Lower lobe of right lung (tissue), 2 donors: ENCODE results near the gene ZC3H11A. TPM values are rescaled to one million over a fixed set of nuclear protein-coding genes. Genes with fewer than 3 reads are reported as not detected.

Source experiments
- ATAC-seq, 2 donors: fragments of 200-7000 bp; cut with Tn5 transposase; one replicate each; pipeline ENCODE4 v1.9.1; 2020 to 2022; ENCODE audit warnings: mild to moderate bottlenecking in 2 of 2, moderate library complexity in 2 of 2
- DNase-seq: peaks from one replicate; pipeline ENCODE4 v3.0.0-alpha.2; 2020
- H3K27ac ChIP-seq: fragments of 200-600 bp; one replicate; pipeline ENCODE4 v1.8.0; 2022
- H3K27me3 ChIP-seq: fragments of 200-600 bp; one replicate; pipeline ENCODE4 v1.8.0; 2022; ENCODE audit warnings: low read depth
- H3K36me3 ChIP-seq: fragments of 200-600 bp; one replicate; pipeline ENCODE4 v1.8.0; 2022; ENCODE audit warnings: mild to moderate bottlenecking
- H3K4me1 ChIP-seq: fragments of 200-600 bp; one replicate; pipeline ENCODE4 v1.8.0; 2022
- H3K4me3 ChIP-seq: fragments of 200-600 bp; one replicate; pipeline ENCODE4 v1.8.0; 2022; ENCODE audit warnings: mild to moderate bottlenecking
- H3K9me3 ChIP-seq: fragments of 200-600 bp; one replicate; pipeline ENCODE4 v1.8.0; 2022
- intact Hi-C: fragments of 100-400 bp; cut with DNase I; formaldehyde crosslinking; loops from one replicate; pipeline ENCODE4 v1.11.0; 2022
- total RNA-seq: library from RNA; stranded (reverse); fragmentation: NEBNext Ultra II Directional; extraction: Animal tissue kit (Norgen Biotek cat#: 25700); gene quantifications from one replicate; pipeline ENCODE4 v1.2.1, GENCODE V29; 2021
- TF ChIP-seq, protein P1 (sequence below): fragments of 200-600 bp; IDR thresholded peaks from one replicate; pipeline ENCODE4 v1.8.0; 2022; ENCODE audit warnings: antibody characterized with exemption, mild to moderate bottlenecking
- donor health status: DM: no; HTN: yes; CAD: no; lungs with severe emphysema.

ZC3H11A gene
- total RNA-seq, 1 donor from 2014 or later = 74.0 TPM

DNA sequence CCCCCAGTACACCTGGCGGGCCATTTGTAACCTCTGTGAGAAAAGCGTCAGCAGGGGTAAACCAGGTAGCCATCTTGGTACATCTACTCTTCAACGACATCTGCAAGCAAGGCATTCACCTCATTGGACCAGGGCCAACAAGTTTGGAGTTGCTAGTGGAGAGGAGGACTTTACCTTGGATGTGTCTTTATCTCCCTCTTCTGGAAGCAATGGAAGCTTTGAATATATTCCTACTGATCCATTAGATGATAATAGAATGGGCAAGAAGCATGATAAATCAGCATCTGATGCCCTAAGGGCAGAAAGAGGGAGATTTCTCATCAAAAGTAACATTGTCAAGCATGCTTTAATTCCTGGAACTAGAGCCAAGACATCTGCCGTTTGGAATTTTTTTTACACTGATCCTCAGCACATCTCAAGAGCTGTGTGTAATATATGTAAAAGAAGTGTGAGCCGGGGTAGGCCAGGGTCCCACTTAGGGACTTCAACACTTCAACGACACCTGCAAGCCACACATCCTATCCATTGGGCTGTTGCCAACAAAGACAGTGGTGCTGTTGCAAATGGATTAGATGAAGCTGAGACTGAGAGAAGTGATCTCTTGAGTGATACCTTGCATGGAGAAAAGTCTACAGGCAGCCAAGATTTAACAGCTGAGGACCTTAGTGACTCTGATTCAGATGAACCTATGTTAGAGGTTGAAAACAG, 2.7 kb downstream of the ZC3H11A start:
- H3K27me3 ChIP-seq = no peaks in the 10 kb centered on the region
- TF ChIP-seq, protein P1, sequence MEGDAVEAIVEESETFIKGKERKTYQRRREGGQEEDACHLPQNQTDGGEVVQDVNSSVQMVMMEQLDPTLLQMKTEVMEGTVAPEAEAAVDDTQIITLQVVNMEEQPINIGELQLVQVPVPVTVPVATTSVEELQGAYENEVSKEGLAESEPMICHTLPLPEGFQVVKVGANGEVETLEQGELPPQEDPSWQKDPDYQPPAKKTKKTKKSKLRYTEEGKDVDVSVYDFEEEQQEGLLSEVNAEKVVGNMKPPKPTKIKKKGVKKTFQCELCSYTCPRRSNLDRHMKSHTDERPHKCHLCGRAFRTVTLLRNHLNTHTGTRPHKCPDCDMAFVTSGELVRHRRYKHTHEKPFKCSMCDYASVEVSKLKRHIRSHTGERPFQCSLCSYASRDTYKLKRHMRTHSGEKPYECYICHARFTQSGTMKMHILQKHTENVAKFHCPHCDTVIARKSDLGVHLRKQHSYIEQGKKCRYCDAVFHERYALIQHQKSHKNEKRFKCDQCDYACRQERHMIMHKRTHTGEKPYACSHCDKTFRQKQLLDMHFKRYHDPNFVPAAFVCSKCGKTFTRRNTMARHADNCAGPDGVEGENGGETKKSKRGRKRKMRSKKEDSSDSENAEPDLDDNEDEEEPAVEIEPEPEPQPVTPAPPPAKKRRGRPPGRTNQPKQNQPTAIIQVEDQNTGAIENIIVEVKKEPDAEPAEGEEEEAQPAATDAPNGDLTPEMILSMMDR = no peak
- no peak overlapping the region for H3K4me3 ChIP-seq
- no peak for ATAC-seq
- H3K36me3 ChIP-seq = peaks cover 20% of the 10 kb centered on the region
- intact Hi-C loops = no loop called here
- no peak overlapping the region for H3K27ac ChIP-seq
- H3K4me1 ChIP-seq = peaks cover 58% of the 10 kb centered on the region
- no peaks in the 10 kb centered on the region for H3K9me3 ChIP-seq
- DNase-seq = no peak

DNA sequence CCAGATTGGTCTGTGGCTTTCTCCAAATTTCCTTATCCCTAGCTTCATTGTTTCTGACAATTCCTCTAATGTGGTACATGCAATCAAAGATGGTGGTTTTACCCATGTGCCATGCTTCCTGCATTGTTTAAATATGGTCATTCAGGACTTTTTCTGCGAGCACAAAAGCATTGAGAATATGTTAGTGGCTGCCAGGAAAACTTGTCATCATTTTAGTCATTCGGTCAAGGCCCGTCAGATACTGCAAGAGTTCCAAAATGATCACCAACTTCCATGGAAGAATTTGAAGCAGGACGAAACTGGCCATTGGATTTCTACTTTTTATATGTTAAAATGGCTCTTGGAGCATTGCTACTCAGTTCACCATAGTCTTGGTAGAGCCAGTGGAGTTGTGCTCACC, 3.7 kb downstream of the ZC3H11A start:
- peaks cover 31% of the 10 kb centered on the region for H3K36me3 ChIP-seq
- H3K27me3 ChIP-seq = no peaks in the 10 kb centered on the region
- no peak for DNase-seq
- intact Hi-C loops = no loop called here
- H3K4me1 ChIP-seq = peaks cover 62% of the 10 kb centered on the region
- no peak overlapping the region for H3K4me3 ChIP-seq
- no peak for ATAC-seq
- H3K27ac ChIP-seq = no peak overlapping the region
- TF ChIP-seq, protein P1 = no peak
- no peaks in the 10 kb centered on the region for H3K9me3 ChIP-seq

DNA sequence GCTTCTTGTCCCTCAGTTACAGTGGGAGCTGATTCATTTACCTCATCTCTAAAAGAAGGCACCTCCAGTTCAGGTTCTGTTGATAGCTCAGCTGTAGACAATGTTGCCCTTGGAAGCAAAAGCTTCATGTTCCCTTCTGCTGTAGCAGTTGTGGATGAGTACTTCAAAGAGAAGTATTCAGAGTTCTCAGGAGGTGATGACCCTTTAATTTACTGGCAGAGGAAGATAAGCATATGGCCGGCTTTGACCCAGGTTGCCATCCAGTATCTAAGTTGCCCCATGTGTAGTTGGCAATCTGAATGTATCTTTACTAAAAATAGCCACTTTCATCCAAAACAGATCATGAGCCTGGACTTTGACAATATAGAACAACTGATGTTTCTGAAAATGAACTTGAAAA, 4.5 kb downstream of the ZC3H11A start:
- no peak overlapping the region for H3K4me3 ChIP-seq
- peaks cover 62% of the 10 kb centered on the region for H3K4me1 ChIP-seq
- intact Hi-C loops = no loop called here

DNA sequence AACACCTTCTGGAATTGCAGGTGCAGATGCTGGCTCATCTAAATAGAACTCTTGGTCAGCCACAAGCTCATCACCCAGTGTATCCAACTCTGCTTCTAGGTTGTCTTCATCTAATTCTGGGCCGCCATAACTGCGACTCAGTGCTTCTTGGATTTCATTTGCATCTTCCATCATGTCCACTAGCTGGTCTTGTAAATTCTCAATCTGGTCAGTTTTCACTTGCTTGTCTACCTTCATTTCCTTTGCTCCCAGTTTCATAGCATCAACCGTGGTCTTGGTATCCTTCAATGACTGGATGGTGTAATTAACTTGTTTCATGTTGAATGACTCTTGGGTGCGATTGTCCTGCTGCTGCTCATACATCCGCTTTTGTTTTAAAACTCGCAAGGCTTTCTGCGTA, 10.3 kb downstream of the ZC3H11A start:
- no peak for ATAC-seq
- no peak for DNase-seq
- intact Hi-C loops = no loop called here
- Histone ChIP-seq H3K36me3 (peaks cover 70% of the 10 kb centered on the region), H3K27me3 (no peaks in the 10 kb centered on the region), H3K4me1 (peaks cover 19% of the 10 kb centered on the region), H3K27ac (no peak overlapping the region), H3K4me3 (no peak overlapping the region), H3K9me3 (no peaks in the 10 kb centered on the region)
- TF ChIP-seq, protein P1 = no peak

More for the DNA sequence above, 4.5 kb downstream of the ZC3H11A start:
- no peak overlapping the region for H3K27ac ChIP-seq
- TF ChIP-seq, protein P1 = no peak
- H3K9me3 ChIP-seq = no peaks in the 10 kb centered on the region
- H3K36me3 ChIP-seq = peaks cover 39% of the 10 kb centered on the region
- H3K27me3 ChIP-seq = no peaks in the 10 kb centered on the region
- DNase-seq (no peak), ATAC-seq (no peak)

DNA sequence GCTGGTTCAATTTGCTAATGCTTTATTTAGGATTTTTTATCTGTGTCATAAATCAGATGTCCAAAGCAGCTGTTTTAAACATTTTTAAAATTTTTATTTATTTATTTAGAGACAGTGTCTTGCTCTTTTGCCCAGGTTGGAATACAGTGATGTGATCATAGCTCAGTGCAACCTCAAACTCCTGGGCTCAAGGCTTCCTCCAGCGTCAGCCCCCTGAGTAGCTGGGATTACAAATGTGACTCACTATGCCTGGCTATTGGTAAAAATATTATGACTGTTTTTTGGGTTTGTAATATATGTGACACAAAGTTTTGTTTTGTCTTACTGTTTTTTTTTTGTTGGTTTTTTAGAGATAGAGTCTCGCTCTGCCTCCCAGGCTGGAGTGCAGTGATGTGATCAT, 11.8 kb downstream of the ZC3H11A start:
- H3K27me3 ChIP-seq = no peaks in the 10 kb centered on the region
- no peak overlapping the region for H3K4me3 ChIP-seq
- TF ChIP-seq, protein P1 = no peak
- H3K9me3 ChIP-seq = no peaks in the 10 kb centered on the region
- peaks cover 73% of the 10 kb centered on the region for H3K36me3 ChIP-seq
- no peak overlapping the region for H3K27ac ChIP-seq
- ATAC-seq = no peak
- intact Hi-C loops = no loop called here
- no peak for DNase-seq
- peaks cover 13% of the 10 kb centered on the region for H3K4me1 ChIP-seq
